Measurements from ENCODE around the gene RHOB.
"Not testable (repeated sequence)": the region's sequence is repeated elsewhere in the genome, so short reads cannot be mapped to it uniquely, and the experiment has no call there.

The RHOB gene

GRCh38 chr2:20455076-20455587, 8.3 kb downstream of the RHOB start:
- DNase-seq: no peak

DNA sequence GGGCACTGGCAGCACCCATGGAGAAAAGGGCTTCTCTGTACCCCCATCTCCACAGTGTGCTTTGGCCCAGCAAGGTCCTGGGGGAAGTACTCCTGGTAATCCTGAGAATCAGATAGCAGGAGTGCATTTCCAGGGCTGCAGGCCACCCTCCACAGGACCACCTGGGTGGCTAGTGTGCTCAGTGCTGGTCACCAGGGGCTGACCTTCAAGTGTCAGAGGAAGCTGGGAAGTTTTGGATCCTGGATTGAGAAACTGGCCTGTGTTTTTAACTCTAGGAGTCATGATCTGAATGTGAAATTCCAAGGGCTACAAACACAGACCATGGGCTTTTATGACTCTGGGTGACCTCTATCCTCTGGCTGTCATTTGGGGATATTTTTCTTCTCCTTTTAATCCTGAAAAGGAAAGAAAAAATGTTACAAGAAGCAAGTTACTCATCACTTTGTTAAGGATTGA, 9.3 kb downstream of the RHOB start:
- DNase-seq: no peak

- DNase-seq: no peak
These were observed 10.0 kb downstream of the RHOB start for GRCh38 chr2:20456636-20457426.

DNA sequence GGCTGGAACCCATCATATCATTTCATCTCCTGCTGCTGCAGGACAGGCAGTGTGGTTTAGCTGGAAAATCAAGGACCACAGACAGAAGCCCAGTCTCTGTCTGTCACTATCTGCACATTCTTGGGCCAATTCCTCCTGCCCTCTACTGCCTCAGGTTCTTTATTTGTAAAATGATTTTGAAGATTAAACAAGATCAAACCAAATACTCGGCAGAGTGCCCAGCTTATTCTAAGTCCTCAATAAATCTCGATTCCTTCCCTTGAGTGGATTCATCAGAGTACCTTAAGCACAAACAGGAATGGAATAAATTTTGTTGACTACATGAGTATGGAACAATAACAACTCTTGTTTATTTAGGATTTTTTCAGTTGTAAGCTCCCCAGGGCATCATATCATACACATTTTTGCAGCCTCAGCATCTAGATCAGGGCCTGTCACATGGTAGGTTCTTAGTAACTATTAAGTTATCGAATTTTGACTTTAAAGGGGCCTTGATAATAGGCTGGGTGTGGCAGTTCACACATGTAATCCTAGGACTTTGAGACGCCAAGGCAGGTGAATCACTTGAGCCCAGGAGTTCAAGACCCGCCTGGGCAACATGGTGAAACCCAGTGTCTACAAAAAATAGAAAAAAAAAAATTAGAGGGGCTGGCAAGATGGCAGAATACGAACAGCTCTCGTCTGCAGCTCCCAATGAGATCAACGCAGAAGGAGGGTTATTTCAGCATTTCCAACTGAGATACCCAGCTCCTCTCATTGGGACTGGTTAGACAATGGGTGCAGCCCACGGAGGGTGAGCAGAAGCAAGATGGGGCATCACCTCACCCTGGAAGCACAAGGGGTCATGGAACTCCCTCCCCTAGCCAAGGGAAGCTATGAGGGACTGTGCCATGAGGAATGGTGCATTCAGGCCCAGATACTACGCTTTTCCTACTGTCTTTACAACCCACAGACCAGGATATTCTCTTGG, 11.1 kb downstream of the RHOB start:
- DNase-seq: no peak

GRCh38 chr2:20458737-20459484, 12.0 kb downstream of the RHOB start:
- DNase-seq: not testable (repeated sequence)

DNA sequence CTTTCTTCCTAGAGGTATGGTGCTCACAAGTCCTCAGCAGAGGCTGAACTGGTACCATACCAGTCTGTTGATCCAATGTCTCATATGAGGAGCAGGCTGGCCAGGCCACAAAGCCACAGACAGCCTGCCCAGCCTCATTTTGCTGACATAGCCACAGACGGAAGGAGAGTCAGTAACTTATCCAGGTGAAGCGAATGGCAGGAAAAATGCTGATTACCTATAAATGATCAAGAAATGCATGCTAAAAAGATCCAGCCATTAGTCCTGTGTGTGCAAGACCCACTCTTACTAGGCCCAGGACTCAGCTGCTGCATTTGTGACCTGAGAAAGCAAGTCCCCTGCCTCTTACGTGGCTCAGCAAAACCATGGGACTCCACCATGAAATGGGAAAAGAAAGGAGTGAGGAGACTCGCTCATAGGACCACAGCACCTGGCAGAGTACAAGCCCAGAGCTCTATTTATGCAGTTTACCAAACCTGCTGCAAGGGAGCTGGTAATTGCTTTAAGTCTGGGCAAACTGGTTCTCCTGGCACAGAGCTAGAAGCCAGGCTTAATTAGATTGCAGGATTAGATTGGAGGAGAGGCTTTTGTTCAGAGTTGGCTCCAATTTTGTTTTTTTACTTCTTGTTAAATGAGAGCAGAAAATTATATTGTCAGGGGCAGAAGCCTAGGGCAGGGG, 19.0 kb downstream of the RHOB start:
- no peak for DNase-seq

GRCh38 chr2:20467789-20468548, 21.1 kb downstream of the RHOB start:
- DNase-seq: no peak

DNA sequence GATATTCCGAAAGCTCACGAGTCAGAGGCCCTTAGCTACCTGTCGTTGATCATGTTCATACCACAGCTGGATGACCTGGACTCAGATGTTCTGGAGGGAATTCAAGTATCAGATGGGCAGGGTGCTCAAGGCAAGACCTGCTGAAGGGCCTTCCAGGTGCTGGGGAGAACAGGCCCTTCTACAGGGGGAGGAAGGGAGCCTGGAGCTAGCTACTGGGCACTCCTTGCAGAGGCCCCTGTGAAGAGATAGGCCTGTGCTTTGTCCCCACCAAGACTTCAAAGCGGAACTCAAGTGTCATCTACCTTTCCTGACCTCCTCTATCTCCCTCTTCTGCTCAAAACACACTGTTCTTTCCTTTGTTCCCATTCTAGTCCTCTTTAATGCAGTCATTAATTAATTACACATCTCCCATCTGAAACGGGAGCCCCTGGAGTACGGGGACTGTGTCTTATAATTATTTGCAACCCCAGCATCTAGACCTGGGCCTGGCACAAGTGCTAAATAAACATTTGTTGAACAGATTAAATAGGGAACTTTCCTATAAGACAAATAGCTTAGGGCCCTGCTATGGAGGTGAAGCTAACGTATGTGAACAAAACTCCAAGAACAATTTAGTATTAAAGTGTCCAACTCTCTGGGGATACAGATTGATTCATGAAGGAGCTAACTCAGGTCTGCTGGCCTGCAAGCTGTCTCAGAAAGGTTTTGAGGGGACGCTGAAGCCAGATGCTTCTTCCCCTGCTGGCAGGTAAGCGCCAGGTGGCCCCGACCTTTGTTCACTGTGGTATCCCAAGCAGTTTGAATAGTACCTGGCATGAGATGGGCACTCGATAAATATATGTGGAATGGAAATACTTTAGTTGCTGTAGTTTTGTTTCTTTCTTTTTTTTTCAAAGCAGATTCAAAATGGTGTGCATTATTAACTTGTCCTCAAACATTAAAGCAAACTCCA, 22.0 kb downstream of the RHOB start:
- no peak for DNase-seq

- no peak for DNase-seq
These were observed 22.7 kb downstream of the RHOB start for GRCh38 chr2:20469595-20469994.

GRCh38 chr2:20470211-20470610, 23.3 kb downstream of the RHOB start:
- no peak for DNase-seq

DNA sequence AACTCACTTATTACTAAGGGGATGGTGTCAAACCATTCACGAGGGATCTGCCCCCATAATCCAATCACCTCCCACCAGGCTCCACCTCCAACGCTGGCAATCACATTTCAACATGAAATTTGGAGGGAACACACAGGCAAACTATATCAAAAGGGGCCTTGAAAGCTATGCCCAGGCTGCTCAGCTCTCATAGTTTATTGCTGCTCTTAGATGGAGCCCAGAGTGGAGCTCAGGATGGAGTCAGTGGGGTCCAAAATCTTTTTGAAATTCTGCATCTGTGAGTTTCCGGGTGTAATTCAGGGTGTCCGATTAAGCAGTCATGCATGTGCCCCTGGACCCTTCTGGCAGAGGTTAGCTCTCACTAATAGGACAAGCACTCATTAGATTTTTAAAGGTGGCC, 24.3 kb downstream of the RHOB start:
- no peak for DNase-seq

- no peak for DNase-seq
These were observed 25.2 kb downstream of the RHOB start for GRCh38 chr2:20471902-20472559.

GRCh38 chr2:20472569-20472968, 25.7 kb downstream of the RHOB start:
- DNase-seq: no peak

DNA sequence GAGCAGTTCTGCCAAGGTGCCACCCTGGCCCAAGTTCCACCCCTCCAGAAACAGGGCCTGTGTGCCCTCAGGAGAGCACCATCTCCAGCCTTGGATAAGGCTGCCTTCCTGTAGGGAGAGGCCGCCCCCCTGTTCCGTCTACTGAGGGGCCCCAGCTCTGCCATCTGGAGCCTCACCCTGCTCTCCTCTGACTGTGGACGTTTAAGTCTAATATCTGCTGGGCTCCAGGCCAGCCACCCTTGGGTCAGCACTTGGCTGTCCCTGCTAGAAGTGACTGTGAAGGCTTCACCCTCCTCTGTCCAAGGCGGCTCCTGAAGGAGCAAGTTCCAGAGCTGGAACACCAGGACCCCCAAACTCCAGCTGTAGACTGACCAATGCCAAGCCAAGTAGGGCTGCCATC, 26.3 kb downstream of the RHOB start:
- no peak for DNase-seq

DNA sequence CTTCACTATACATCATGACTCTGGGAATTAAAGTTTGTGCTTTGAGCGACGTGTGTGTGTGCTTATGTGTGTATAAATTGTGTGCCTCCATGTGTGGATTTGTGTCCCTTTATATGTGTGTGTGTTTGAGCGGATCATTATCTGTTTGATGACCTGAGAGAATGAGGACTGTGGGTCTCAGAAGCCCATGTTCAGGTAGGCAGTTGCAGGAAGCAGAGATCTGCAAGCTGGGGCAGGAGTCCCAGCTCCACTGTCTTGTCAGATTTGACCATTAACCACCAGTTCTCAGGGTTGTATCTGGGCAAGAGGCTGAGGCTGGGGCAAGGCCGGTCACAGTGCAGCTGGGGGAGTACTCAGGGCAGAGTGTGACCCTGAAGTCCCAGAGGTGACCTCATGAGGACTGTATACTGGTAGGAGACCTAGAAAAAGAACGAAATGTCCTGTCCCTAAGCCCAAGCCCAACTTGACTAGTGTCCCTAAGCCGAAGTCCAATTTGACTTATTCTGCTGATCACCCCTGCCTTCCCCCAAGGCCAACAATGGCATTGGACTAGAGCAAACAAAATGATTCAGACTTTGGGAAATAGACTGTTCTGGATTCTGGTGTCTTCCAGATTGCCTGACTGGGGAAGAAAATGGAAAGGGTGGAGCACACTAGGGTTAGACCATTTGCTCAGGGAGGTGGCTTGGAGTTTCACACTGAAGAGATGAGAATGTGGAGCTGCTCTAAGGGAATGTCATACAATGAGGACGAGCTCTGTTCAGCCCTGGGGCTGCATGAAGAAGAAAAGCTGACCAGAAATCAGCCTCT, 28.1 kb downstream of the RHOB start:
- DNase-seq: no peak

GRCh38 chr2:20475567-20475952, 28.7 kb downstream of the RHOB start:
- DNase-seq: no peak

DNA sequence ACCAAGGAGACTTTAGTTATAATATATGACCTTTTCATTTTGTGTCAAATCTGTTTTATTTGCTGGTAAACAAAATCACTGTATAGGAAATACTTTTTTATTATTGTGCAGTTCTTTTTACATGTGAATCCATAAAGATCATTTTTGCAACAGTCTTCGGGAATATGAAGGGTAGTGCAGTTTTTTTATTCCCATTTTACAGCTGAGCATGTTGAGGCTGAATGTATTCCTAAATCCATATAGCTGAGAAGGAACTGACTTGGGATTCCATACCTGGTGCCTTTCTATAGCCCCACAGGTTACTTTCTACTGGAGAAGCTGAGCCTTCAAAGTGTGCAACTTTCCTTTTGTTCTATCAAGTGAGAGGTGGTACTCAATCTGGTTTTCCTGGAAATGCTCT, 29.6 kb downstream of the RHOB start:
- DNase-seq: no peak

- no peak for DNase-seq
These were observed 30.1 kb downstream of the RHOB start for GRCh38 chr2:20476950-20477349.

DNA sequence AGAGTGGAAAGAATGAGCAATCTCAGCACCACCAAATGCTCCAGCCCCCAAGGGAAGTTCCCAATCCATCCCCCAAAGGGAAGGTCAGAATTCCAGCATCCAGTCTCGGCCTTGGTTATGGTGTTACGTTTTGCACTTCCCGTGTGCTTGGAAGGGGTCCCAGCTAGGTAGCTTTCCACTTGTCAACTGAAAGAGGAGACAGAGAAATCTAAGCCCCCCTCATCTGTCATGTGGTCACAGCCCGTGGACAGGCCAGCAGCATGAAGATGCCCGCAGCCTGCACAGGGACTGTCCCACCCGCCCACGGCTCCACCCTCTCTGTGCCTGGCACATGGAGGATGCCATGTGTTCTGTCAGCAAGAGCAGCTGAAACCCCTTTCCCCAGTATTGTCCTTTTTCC, 32.1 kb downstream of the RHOB start:
- DNase-seq: no peak

All from NCI-H2107 (cell line).